Stimulated activated CD8-positive, alpha-beta memory T cell treated with anti-CD3 and anti-CD28 coated beads, Interleukin-2, amount 100 ng/mL, for 48 hours (primary cell): ENCODE results near the gene CSPG4.

Experiments used
- DNase-seq, 2 donors: peaks; one replicate each; pipeline ENCODE4 v3.0.0-alpha.2; 2020; ENCODE audit warnings: low read depth in 2 of 2

CSPG4 gene

GRCh38 chr15:75672646-75673425 lies 39.8 kb downstream of the CSPG4 start:
- no peak for DNase-seq

- DNase-seq = no peak
Measured at GRCh38 chr15:75671730-75672602, 40.7 kb downstream of the CSPG4 start.

GRCh38 chr15:75669879-75670212 lies 42.8 kb downstream of the CSPG4 start:
- DNase-seq = no peak

- DNase-seq = no peak
Measured at GRCh38 chr15:75669191-75669878, 43.3 kb downstream of the CSPG4 start.

GRCh38 chr15:75666823-75667501 lies 45.7 kb downstream of the CSPG4 start:
- no peak for DNase-seq

- no peak for DNase-seq
Measured at GRCh38 chr15:75663931-75664421, 48.7 kb downstream of the CSPG4 start.

GRCh38 chr15:75662823-75663519 lies 49.7 kb downstream of the CSPG4 start:
- DNase-seq = no peak

- DNase-seq = no peak
Measured at GRCh38 chr15:75661756-75662140, 50.9 kb downstream of the CSPG4 start.

GRCh38 chr15:75661100-75661755 lies 51.4 kb downstream of the CSPG4 start:
- no peak for DNase-seq

GRCh38 chr15:75659928-75660645 lies 52.6 kb downstream of the CSPG4 start:
- DNase-seq = no peak

GRCh38 chr15:75659141-75659771 lies 53.4 kb downstream of the CSPG4 start:
- DNase-seq = no peak

- no peak for DNase-seq
Measured at GRCh38 chr15:75656813-75657212, 55.8 kb downstream of the CSPG4 start.

- no peak for DNase-seq
Measured at GRCh38 chr15:75656331-75656730, 56.3 kb downstream of the CSPG4 start.

- no peak for DNase-seq
Measured at GRCh38 chr15:75655931-75656330, 56.7 kb downstream of the CSPG4 start.

GRCh38 chr15:75654201-75654907 lies 58.3 kb downstream of the CSPG4 start:
- DNase-seq = no peak

- DNase-seq = no peak
Measured at GRCh38 chr15:75653347-75653913, 59.2 kb downstream of the CSPG4 start.

- DNase-seq = no peak
Measured at GRCh38 chr15:75651810-75652543, 60.7 kb downstream of the CSPG4 start.
